Measurements from ENCODE around the gene RAB3C. TPM values are rescaled to one million over a fixed set of nuclear protein-coding genes. Genes with fewer than 3 reads are reported as not detected.

Gene RAB3C
- polyA plus RNA-seq, 1 donor (not counting 4 experiments of a cell fraction or from before 2014, with no cell fraction given): not detected

GRCh38 chr5:58737671-58738070 lies 154.8 kb downstream of the RAB3C start:
- H3K4me1 ChIP-seq (ENCODE audit: control insufficient read depth, extremely low read depth, insufficient read depth, low read length): no peaks in the 10 kb centered on the region
- no peaks in the 10 kb centered on the region for H3K9me3 ChIP-seq (ENCODE audit: control insufficient read depth, low read depth, low read length)
- no peaks in the 10 kb centered on the region for H3K27me3 ChIP-seq (ENCODE audit: control insufficient read depth, extremely low read depth, insufficient read depth, low read length)
- no peak overlapping the region for H3K4me2 ChIP-seq (ENCODE audit: control insufficient read depth, extremely low read depth, insufficient read depth, low read depth, low read length)
- H3K27ac ChIP-seq (ENCODE audit: control insufficient read depth, insufficient read depth, low read length): no peak overlapping the region
- H3K79me2 ChIP-seq (ENCODE audit: control insufficient read depth, insufficient read depth, low read length): no peaks in the 10 kb centered on the region
- H3K4me3 ChIP-seq (ENCODE audit: control insufficient read depth in 2 of 3, extremely low read depth in 1 of 3, insufficient read depth in 2 of 3, low read depth in 1 of 3, low read length in 3 of 3): no peak overlapping the region
- dilution Hi-C loops (cut with MboI; ENCODE audit: extremely low pct_ligation_motif_present, low sequenced_read_pairs): no loop called here
- no peaks in the 10 kb centered on the region for H4K20me1 ChIP-seq (ENCODE audit: control insufficient read depth, extremely low read depth, insufficient read depth, low read length)
- H3K9me1 ChIP-seq (ENCODE audit: control insufficient read depth, extremely low read depth, insufficient read depth, low read length): no peaks in the 10 kb centered on the region
- no peak overlapping the region for H3K9ac ChIP-seq (ENCODE audit: control insufficient read depth, extremely low read depth, insufficient read depth, low read length)
- no peak for TF ChIP-seq EZH2 (IDR thresholded peaks at IDR 0.05; ENCODE audit: low read length)
- TF ChIP-seq CTCF (optimal IDR thresholded peaks at IDR 0.05 in 1 of 3, IDR thresholded peaks at IDR 0.05 in 1 of 3, conservative IDR thresholded peaks at IDR 0.05 in 1 of 3; ENCODE audit: extremely low read depth in 1 of 3, insufficient read depth in 2 of 3, low read length in 3 of 3): no peak
- no peak for DNase-seq (ENCODE audit: low read depth, low spot score)
- H2AFZ ChIP-seq (ENCODE audit: control insufficient read depth, low read length): no peak overlapping the region
- FAIRE-seq: no peak
- H3K36me3 ChIP-seq (ENCODE audit: control insufficient read depth in 2 of 2, extremely low read depth in 1 of 2, insufficient read depth in 2 of 2, low read length in 2 of 2): no peaks in the 10 kb centered on the region

DNA sequence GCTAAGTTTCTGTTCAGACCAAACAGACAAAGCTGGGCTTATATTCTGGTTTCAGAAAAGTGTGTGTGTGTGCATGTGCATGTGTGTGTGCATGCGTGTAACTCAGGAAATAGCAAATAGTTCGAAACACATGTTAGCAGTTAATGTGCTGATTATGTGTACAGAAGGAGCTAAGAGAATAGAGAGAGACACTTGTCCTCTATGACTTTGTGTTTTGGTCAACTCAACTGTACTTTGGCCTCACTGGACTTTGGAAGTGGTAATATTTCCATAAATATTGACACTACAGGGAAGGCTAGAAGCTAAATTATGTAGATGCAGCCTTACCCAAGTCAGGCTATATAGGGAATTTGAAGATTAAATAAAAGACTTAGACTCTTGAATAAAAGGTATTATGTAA lies 155.5 kb downstream of the RAB3C start:
- H3K4me1 ChIP-seq (ENCODE audit: control insufficient read depth, extremely low read depth, insufficient read depth, low read length): no peaks in the 10 kb centered on the region
- H3K9me3 ChIP-seq (ENCODE audit: control insufficient read depth, low read depth, low read length): no peaks in the 10 kb centered on the region
- dilution Hi-C loops (cut with MboI; ENCODE audit: extremely low pct_ligation_motif_present, low sequenced_read_pairs): no loop called here
- no peak overlapping the region for H3K4me2 ChIP-seq (ENCODE audit: control insufficient read depth, extremely low read depth, insufficient read depth, low read depth, low read length)
- H3K27ac ChIP-seq (ENCODE audit: control insufficient read depth, insufficient read depth, low read length): no peak overlapping the region
- no peaks in the 10 kb centered on the region for H3K36me3 ChIP-seq (ENCODE audit: control insufficient read depth in 2 of 2, extremely low read depth in 1 of 2, insufficient read depth in 2 of 2, low read length in 2 of 2)
- no peaks in the 10 kb centered on the region for H4K20me1 ChIP-seq (ENCODE audit: control insufficient read depth, extremely low read depth, insufficient read depth, low read length)
- no peaks in the 10 kb centered on the region for H3K9me1 ChIP-seq (ENCODE audit: control insufficient read depth, extremely low read depth, insufficient read depth, low read length)
- H3K4me3 ChIP-seq (ENCODE audit: control insufficient read depth in 2 of 3, extremely low read depth in 1 of 3, insufficient read depth in 2 of 3, low read depth in 1 of 3, low read length in 3 of 3): no peak overlapping the region
- DNase-seq (ENCODE audit: low read depth, low spot score) (no peak), FAIRE-seq (no peak)
- H3K79me2 ChIP-seq (ENCODE audit: control insufficient read depth, insufficient read depth, low read length): no peaks in the 10 kb centered on the region
- no peak overlapping the region for H3K9ac ChIP-seq (ENCODE audit: control insufficient read depth, extremely low read depth, insufficient read depth, low read length)
- no peak overlapping the region for H2AFZ ChIP-seq (ENCODE audit: control insufficient read depth, low read length)
- H3K27me3 ChIP-seq (ENCODE audit: control insufficient read depth, extremely low read depth, insufficient read depth, low read length): no peaks in the 10 kb centered on the region
- TF ChIP-seq EZH2 (IDR thresholded peaks at IDR 0.05; ENCODE audit: low read length) (no peak), CTCF (optimal IDR thresholded peaks at IDR 0.05 in 1 of 3, IDR thresholded peaks at IDR 0.05 in 1 of 3, conservative IDR thresholded peaks at IDR 0.05 in 1 of 3; ENCODE audit: extremely low read depth in 1 of 3, insufficient read depth in 2 of 3, low read length in 3 of 3) (no peak)
